Pancreas (tissue), 10 donors: Measurements from ENCODE around the gene RUBCN. TPM values are rescaled to one million over a fixed set of nuclear protein-coding genes. Genes with fewer than 3 reads are reported as not detected.
A peak's percentile ranks its signal among the peaks of the same experiment; 100 is the strongest.
"Not testable (repeated sequence)": the region's sequence is repeated elsewhere in the genome, so short reads cannot be mapped to it uniquely, and the experiment has no call there.

Experiments used
- ATAC-seq, 4 donors: fragments of 200-7000 bp; cut with Tn5 transposase; one replicate each; pipeline versions ENCODE4 v1.8.0 to v1.9.1; 2020; ENCODE audit warnings: mild to moderate bottlenecking in 4 of 4, moderate library complexity in 4 of 4
- DNase-seq, 6 donors: peaks; one replicate each; pipeline ENCODE4 v3.0.0-alpha.2; 2020
- FAIRE-seq: peaks from 2 replicates; lab custom pipeline; 2012; peaks lifted over from hg19 to GRCh38; lab: Jason Lieb, UNC
- H3K27ac ChIP-seq, 4 donors: fragments of 200-600 bp; sonication (generic); 1 replicate in 3 of 4; 2 replicates in 1 of 4; pipeline versions ENCODE4 v1.5.0 to v1.8.0; 2020
- H3K27me3 ChIP-seq, 4 donors: fragments of 200-600 bp; one replicate each; pipeline ENCODE4 v1.8.0; 2021
- H3K36me3 ChIP-seq, 3 donors: fragments of 200-600 bp; sonication (generic) in 1 of 3; one replicate each; pipeline versions ENCODE4 v1.5.0 to v1.8.0; 2020 to 2021
- H3K4me1 ChIP-seq, 3 donors: fragments of 200-600 bp; one replicate each; pipeline ENCODE4 v1.8.0; 2021
- H3K4me3 ChIP-seq, 4 donors: fragments of 200-600 bp; sonication (generic) in 2 of 4; one replicate each; pipeline versions ENCODE4 v1.5.0 to v1.8.0; 2020 to 2021
- H3K9me3 ChIP-seq, 4 donors: fragments of 200-600 bp; one replicate each; pipeline ENCODE4 v1.8.0; 2021
- CTCF ChIP-seq, 4 donors: fragments of 200-600 bp; sonication (generic) in 3 of 4; IDR thresholded peaks; one replicate each; pipeline versions ENCODE4 v1.5.0 to v1.8.0; 2021; ENCODE audit warnings: antibody characterized with exemption in 4 of 4
- WGBS, 2 donors: extraction: QIAGEN DNeasy Blood & Tissue Kit; methylation state at CpG; one replicate each; pipeline ENCODE4 v1.1.7; 2013; 5-methylcytosine and 5-hydroxymethylcytosine counted together
- intact Hi-C, 3 donors: fragments of 100-400 bp; cut with DNase I; formaldehyde crosslinking; loops; one replicate each; pipeline versions ENCODE4 v1.11.1 to v1.14.2; 2022
- polyA plus RNA-seq, 2 donors: library from polyadenylated mRNA; stranded (reverse); fragments of 200-250 nt; gene quantifications; one replicate each; pipeline ENCODE4 v1.2.3, GENCODE V29; 2013
- total RNA-seq, 6 donors: library from RNA; stranded (reverse); fragmentation: NEBNext Ultra II Directional in 4 of 6; extraction: Animal tissue kit (Norgen Biotek cat#: 25700) in 4 of 6; gene quantifications; one replicate each; pipeline versions ENCODE4 v1.2.1 to v1.2.4, GENCODE V29; 2021 to 2023
- donor health status: healthy with polysubstance abuse.
- donor health status: DM: no; HTN: no; CAD: no; lungs with moderate emphysema.
- donor health status: DM: no; HTN: no; CAD: no.
- donor health status: control.
- donor health status: control.
- donor health status: Bipolar disorder and iron deficiency.
- donor health status: DM: yes; HTN: yes; CAD: no.
- donor health status: DM: no; HTN: no; CAD: no.
- donor health status: DM: no; HTN: no; CAD: no.
- donor health status: DM: yes; HTN: yes; CAD: no.

The RUBCN gene
- total and polyA plus RNA-seq, 8 donors, result 8.6 to 14.1 (median 13.0) TPM

DNA sequence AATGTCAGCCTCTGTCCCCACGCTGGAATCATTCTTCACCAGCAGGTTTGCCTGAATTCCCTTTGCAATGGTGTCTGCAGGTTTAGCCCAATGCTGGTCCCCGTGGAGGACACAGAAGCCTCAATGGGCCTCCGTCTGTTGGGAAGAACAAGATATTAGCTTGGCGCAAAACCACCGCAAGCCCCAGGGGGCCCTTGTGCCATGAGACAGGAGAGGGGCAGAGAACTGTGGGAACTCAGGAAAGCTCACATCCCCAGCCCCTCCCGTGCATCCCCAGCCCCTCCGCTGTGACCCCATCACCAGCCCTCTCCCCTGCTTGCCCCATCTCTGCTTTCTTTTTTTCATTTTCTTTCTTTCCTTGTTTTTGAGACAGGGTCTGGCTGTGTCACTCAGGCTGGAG lies 89.1 kb downstream of the RUBCN start:
- intact Hi-C loops, H3K4me3 ChIP-seq, H3K27me3 ChIP-seq, H3K36me3 ChIP-seq, H3K27ac ChIP-seq, ATAC-seq, H3K9me3 ChIP-seq, H3K4me1 ChIP-seq, FAIRE-seq: not testable (repeated sequence)
- WGBS, 2 donors, result 94 to 95% methylated on average over 3 to 6 of the region's 7 CpGs
- DNase-seq, result peak in 1 of 6 donors; percentile 47

GRCh38 chr3:197647191-197647590 lies 89.5 kb downstream of the RUBCN start:
- FAIRE-seq, H3K27me3 ChIP-seq, intact Hi-C loops, H3K27ac ChIP-seq, ATAC-seq, H3K4me1 ChIP-seq, H3K9me3 ChIP-seq, H3K36me3 ChIP-seq, H3K4me3 ChIP-seq: not testable (repeated sequence)
- WGBS, 2 donors, result 95 to 96% methylated on average over 7 to 8 of the region's 9 CpGs
- DNase-seq, result peak in 1 of 6 donors; percentile 12

DNA sequence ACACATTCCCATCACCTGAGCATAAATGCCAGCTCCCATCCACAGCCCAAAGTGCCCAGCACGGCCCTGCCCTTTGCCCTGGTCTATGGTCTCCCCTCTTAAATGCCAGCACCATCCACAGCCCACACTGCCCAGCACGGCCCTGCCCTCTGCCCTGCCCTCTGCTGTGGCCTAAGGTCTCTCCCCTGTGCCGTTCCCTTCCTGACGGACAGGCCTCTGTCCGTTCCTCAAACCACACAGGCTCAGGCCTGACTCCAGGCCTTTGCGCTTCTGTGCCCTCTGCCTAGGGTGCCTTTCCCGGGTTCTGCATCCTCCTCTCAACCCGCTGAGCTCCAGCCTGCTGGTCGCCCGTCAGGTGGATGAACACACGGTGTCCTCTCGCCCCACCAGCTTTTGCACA lies 90.4 kb downstream of the RUBCN start:
- H3K27me3 ChIP-seq, ATAC-seq, DNase-seq, H3K4me1 ChIP-seq, H3K27ac ChIP-seq, H3K4me3 ChIP-seq, intact Hi-C loops, H3K36me3 ChIP-seq, FAIRE-seq, H3K9me3 ChIP-seq: not testable (repeated sequence)
- 89% methylated on average over 11 to 12 of the region's 12 CpGs for WGBS, 2 donors

- ATAC-seq, H3K27me3 ChIP-seq, DNase-seq, H3K4me1 ChIP-seq, H3K4me3 ChIP-seq, H3K9me3 ChIP-seq, intact Hi-C loops, FAIRE-seq, H3K36me3 ChIP-seq, H3K27ac ChIP-seq: not testable (repeated sequence)
- WGBS, 2 donors, result 84 to 90% methylated on average over 9 to 10 of the region's 10 CpGs
Measured at GRCh38 chr3:197637556-197637955, 99.1 kb downstream of the RUBCN start.

DNA sequence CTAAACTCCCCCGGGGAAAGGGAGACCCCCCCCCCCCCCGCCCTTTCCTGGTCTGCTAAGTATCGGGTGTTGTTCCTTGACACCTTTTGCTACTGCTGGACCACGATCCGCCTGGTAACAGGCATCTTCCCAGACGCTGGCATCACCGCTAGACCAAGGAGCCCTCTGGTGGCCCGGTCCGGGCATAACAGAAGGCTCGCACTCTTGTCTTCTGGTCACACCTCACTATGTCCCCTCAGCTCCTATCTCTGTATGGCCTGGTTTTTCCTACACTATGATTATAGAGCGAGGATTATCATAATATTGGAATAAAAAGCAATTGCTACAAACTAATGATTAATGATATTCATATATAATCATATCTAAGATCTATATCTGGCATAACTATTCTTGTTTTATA lies 104.7 kb downstream of the RUBCN start:
- intact Hi-C loops, H3K27me3 ChIP-seq, FAIRE-seq, H3K9me3 ChIP-seq, DNase-seq, H3K4me1 ChIP-seq, H3K4me3 ChIP-seq, H3K27ac ChIP-seq, ATAC-seq, H3K36me3 ChIP-seq: not testable (repeated sequence)
- WGBS, 2 donors, result 25 to 48% methylated on average over 1 to 10 of the region's 11 CpGs
- TF ChIP-seq CTCF (IDR thresholded peaks at IDR 0.05), result peak in 2 of 4 donors; percentile 11 to 13

GRCh38 chr3:197630766-197631165 lies 105.9 kb downstream of the RUBCN start:
- H3K4me3 ChIP-seq, H3K36me3 ChIP-seq, H3K27me3 ChIP-seq, H3K27ac ChIP-seq, H3K9me3 ChIP-seq, FAIRE-seq, intact Hi-C loops, ATAC-seq, H3K4me1 ChIP-seq, DNase-seq: not testable (repeated sequence)
- WGBS, 2 donors, result 82 to 84% methylated on average over 12 of the region's 12 CpGs

GRCh38 chr3:197629286-197629685 lies 107.4 kb downstream of the RUBCN start:
- H3K9me3 ChIP-seq, ATAC-seq, H3K36me3 ChIP-seq, FAIRE-seq, DNase-seq, intact Hi-C loops, H3K27me3 ChIP-seq, H3K4me3 ChIP-seq, H3K27ac ChIP-seq, H3K4me1 ChIP-seq: not testable (repeated sequence)
- WGBS, 2 donors, result 91 to 100% methylated on average over 5 to 8 of the region's 14 CpGs

GRCh38 chr3:197627772-197628523 lies 108.8 kb downstream of the RUBCN start:
- ATAC-seq (peak; percentile 75 to 96 (median 94)), DNase-seq (peak; percentile 84 to 99 (median 94))
- H3K4me1 ChIP-seq, H3K9me3 ChIP-seq, H3K36me3 ChIP-seq, FAIRE-seq, intact Hi-C loops, H3K27me3 ChIP-seq: not testable (repeated sequence)
- H3K4me3 ChIP-seq, result peak overlapping the region; percentile 56 to 71 (median 68)
- H3K27ac ChIP-seq, result peak overlapping the region; percentile 58 to 85 (median 74)
- 2 to 4% methylated on average over 42 to 73 of the region's 73 CpGs for WGBS, 2 donors

DNA sequence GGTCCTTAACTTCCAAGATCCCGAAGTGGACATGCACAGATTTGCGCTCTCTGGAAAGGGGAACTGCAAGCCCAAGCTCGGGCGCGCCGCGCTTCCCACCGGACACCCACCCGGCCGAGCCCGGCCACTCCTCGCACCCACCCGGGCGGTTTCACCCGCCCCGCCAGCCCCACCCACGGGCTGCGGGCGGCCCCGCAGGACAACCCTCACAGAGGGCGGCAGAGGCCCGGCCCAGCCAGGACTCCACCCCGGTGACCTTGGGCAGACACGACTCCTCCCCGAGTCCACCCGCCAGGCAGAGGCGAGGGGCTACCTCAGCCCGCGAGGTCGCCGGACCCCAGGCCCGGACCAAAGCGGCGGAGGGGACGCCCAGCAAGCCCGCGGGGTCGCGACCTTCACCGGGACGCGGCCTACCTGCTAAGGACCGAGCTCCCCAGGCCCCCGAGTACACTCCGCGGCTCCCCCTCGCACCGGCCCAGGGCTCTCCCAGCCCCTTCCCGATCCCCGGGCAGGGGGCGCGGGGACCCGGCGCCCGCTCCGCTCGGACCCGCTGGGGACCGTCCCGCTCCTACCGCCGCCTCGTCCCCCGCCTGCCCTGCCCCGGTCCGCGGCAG lies 109.4 kb downstream of the RUBCN start:
- H3K9me3 ChIP-seq, H3K36me3 ChIP-seq, FAIRE-seq, intact Hi-C loops, H3K27me3 ChIP-seq, H3K4me1 ChIP-seq: not testable (repeated sequence)
- H3K27ac ChIP-seq, result peak overlapping the region; percentile 58 to 85 (median 74)
- WGBS, 2 donors, result 0% methylated on average over 2 to 24 of the region's 67 CpGs
- ATAC-seq (peak; percentile 85 to 95 (median 87)), DNase-seq (peak in 4 of 6 donors; percentile 41 to 70 (median 59))
- peak overlapping the region; percentile 56 to 71 (median 68) for H3K4me3 ChIP-seq

GRCh38 chr3:197626404-197627157 lies 110.1 kb downstream of the RUBCN start:
- H3K4me3 ChIP-seq, result peak overlapping the region in 3 of 4 donors; percentile 19 to 70 (median 67)
- FAIRE-seq, H3K4me1 ChIP-seq, H3K36me3 ChIP-seq, DNase-seq, intact Hi-C loops, H3K9me3 ChIP-seq, H3K27me3 ChIP-seq: not testable (repeated sequence)
- peak; percentile 30 to 69 (median 49) for ATAC-seq
- 12 to 19% methylated on average over 5 to 8 of the region's 18 CpGs for WGBS, 2 donors
- H3K27ac ChIP-seq, result peak overlapping the region in 1 of 4 donors; percentile 46
